ENCODE measurements around the gene FAM181A.

GRCh38 chr14:93926873-93927799 is at the start of gene FAM181A:
- TF ChIP-seq EZH2phosphoT487 (IDR thresholded peaks at IDR 0.05; ENCODE audit: insufficient read depth, low read depth) (no peak), EZH2 (IDR thresholded peaks at IDR 0.05; ENCODE audit: insufficient read depth, poor library complexity, severe bottlenecking) (no peak)
